ENCODE measurements around the gene NSDHL.

The NSDHL gene

DNA sequence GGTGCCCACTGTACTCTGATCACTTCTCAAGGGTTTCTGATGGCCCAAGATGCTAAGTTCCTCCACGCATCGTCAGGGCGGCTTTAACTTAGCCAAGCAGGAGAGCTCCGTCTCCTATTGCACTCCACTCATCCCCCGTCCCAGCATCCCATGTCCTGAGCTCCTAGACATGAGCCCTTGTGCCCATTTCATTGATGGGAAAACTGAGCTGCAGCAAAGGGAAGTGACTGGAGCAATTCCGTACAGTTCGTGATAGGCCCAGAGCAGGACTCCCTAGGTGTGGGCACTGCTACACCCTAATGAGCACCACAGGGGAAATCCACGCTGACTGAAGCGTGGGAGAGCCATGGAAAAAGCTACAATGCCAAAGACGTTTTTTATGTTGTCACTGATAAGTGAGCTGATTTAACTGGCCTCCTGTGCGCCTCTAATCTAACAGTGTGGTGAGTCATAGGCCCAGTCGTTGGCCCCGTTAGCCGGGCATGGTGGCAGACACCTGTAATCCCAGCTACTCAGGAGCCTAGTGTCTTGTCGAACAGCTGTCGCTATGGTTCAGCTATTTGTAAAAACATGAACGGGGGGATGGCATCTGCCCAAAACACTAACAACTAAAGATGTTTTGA lies 14.9 kb downstream of the NSDHL start:
- no peaks in the 10 kb centered on the region for H3K4me1 ChIP-seq (ENCODE audit: insufficient read depth, low read length)
- peaks cover 4% of the 10 kb centered on the region for H3K36me3 ChIP-seq (ENCODE audit: insufficient read depth, low read length)
- H3K4me3 ChIP-seq (ENCODE audit: low read depth in 1 of 2, low read length in 2 of 2) = no peak overlapping the region
- H3K27me3 ChIP-seq (ENCODE audit: control insufficient read depth in 1 of 2, insufficient read depth in 2 of 2, low read length in 2 of 2) = no peaks in the 10 kb centered on the region
- no peak overlapping the region for H3K9ac ChIP-seq (ENCODE audit: low read length)
- H3K9me3 ChIP-seq (ENCODE audit: low read length) = no peaks in the 10 kb centered on the region
- H3K27ac ChIP-seq (ENCODE audit: low read depth, low read length) = no peak overlapping the region

DNA sequence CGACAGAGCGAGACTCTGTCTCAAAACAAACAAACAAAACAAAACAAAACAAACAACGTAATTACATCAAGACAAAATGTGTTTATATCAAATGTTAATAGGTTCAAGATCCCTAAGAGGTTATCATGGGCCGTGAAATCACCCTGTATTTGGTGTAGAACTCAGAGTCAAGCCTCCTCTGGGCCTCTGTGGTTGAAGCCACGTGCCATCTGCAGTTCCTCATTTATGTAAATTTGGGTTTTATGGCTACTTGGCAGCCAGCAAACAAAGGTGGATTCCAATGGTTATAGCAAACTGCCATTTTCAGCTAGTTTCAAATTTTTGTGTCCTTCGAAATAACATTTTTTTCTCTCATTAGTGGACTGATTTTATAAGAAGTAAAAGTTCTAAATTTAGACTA lies 16.4 kb downstream of the NSDHL start:
- no peak overlapping the region for H3K9ac ChIP-seq (ENCODE audit: low read length)
- H3K4me3 ChIP-seq (ENCODE audit: low read depth in 1 of 2, low read length in 2 of 2) = no peak overlapping the region
- H3K27ac ChIP-seq (ENCODE audit: low read depth, low read length) = no peak overlapping the region
- H3K36me3 ChIP-seq (ENCODE audit: insufficient read depth, low read length) = peaks cover 4% of the 10 kb centered on the region
- H3K9me3 ChIP-seq (ENCODE audit: low read length) = no peaks in the 10 kb centered on the region
- no peaks in the 10 kb centered on the region for H3K27me3 ChIP-seq (ENCODE audit: control insufficient read depth in 1 of 2, insufficient read depth in 2 of 2, low read length in 2 of 2)
- no peaks in the 10 kb centered on the region for H3K4me1 ChIP-seq (ENCODE audit: insufficient read depth, low read length)

DNA sequence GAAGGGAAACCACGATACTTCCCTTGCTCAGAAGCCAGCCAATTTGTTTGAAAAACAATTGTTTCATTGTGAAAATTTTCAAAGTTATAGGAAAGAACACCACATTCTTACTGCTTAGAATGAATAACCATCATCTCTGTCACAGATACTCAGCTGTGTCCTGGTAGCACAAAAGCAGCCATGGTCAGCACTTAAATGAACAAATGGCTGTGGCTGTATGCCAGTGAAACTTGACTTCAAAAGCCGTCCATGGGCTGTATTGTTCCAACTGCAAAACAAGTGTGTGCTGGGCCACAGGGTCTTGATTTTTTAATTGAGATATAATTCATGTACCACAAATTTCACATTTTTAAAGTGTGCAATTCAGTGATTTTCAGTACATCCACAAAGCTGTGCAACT lies 19.6 kb downstream of the NSDHL start:
- H3K36me3 ChIP-seq (ENCODE audit: insufficient read depth, low read length) = peaks cover 4% of the 10 kb centered on the region
- no peaks in the 10 kb centered on the region for H3K4me1 ChIP-seq (ENCODE audit: insufficient read depth, low read length)
- no peak overlapping the region for H3K27ac ChIP-seq (ENCODE audit: low read depth, low read length)

DNA sequence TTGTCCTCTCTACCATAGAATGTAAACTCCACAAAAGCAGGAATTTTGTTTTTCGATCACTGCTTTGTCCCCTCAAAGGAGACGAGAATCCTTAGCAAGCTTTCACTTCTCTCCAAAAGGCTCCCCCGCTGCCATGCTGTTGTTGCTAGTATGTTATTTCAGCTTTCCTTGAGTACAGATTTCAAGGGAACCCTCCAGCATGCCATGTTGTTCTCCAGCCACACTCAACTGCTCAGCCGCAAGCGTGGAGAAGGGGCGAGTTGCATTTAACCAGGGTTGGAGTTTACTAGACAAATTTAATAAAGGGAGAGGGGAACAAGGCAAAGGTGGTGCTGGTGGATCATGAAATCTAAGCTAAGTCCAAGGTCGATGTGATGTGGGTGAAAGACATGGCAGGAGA lies 23.1 kb downstream of the NSDHL start:
- no peak overlapping the region for H3K4me3 ChIP-seq (ENCODE audit: low read depth in 1 of 2, low read length in 2 of 2)
- no peaks in the 10 kb centered on the region for H3K9me3 ChIP-seq (ENCODE audit: low read length)
- no peak overlapping the region for H3K27ac ChIP-seq (ENCODE audit: low read depth, low read length)
- no peak overlapping the region for H3K9ac ChIP-seq (ENCODE audit: low read length)
- no peaks in the 10 kb centered on the region for H3K36me3 ChIP-seq (ENCODE audit: insufficient read depth, low read length)
- no peaks in the 10 kb centered on the region for H3K27me3 ChIP-seq (ENCODE audit: control insufficient read depth in 1 of 2, insufficient read depth in 2 of 2, low read length in 2 of 2)
- H3K4me1 ChIP-seq (ENCODE audit: insufficient read depth, low read length) = no peaks in the 10 kb centered on the region

More for the DNA sequence above, 19.6 kb downstream of the NSDHL start:
- Histone ChIP-seq H3K9me3 (ENCODE audit: low read length) (no peaks in the 10 kb centered on the region), H3K27me3 (ENCODE audit: control insufficient read depth in 1 of 2, insufficient read depth in 2 of 2, low read length in 2 of 2) (no peaks in the 10 kb centered on the region), H3K9ac (ENCODE audit: low read length) (no peak overlapping the region), H3K4me3 (ENCODE audit: low read depth in 1 of 2, low read length in 2 of 2) (no peak overlapping the region)

DNA sequence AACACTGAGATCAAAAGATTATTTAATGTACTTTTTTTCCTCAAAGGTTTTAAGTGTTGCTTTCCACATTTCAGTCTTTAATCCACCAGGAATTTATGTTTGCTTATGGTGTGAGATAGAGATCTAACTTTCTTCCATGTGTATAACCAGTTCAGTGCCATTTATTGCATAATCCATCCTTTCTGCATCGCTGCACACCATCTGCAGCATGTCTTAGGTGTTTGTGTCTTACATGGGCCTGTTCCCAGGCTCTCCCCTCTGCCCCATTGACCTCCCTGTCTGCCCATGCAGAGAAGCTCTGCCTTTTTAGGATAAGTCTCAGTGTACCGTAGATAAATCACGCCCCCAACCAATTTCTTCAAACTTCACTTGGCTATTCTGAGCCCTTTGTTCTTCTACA lies 30.3 kb downstream of the NSDHL start:
- no peaks in the 10 kb centered on the region for H3K4me1 ChIP-seq (ENCODE audit: insufficient read depth, low read length)
- H3K27ac ChIP-seq (ENCODE audit: low read depth, low read length) = no peak overlapping the region
- no peaks in the 10 kb centered on the region for H3K9me3 ChIP-seq (ENCODE audit: low read length)
- H3K4me3 ChIP-seq (ENCODE audit: low read depth in 1 of 2, low read length in 2 of 2) = no peak overlapping the region
- H3K27me3 ChIP-seq (ENCODE audit: control insufficient read depth in 1 of 2, insufficient read depth in 2 of 2, low read length in 2 of 2) = no peaks in the 10 kb centered on the region
- no peak overlapping the region for H3K9ac ChIP-seq (ENCODE audit: low read length)
- peaks cover 5% of the 10 kb centered on the region for H3K36me3 ChIP-seq (ENCODE audit: insufficient read depth, low read length)

DNA sequence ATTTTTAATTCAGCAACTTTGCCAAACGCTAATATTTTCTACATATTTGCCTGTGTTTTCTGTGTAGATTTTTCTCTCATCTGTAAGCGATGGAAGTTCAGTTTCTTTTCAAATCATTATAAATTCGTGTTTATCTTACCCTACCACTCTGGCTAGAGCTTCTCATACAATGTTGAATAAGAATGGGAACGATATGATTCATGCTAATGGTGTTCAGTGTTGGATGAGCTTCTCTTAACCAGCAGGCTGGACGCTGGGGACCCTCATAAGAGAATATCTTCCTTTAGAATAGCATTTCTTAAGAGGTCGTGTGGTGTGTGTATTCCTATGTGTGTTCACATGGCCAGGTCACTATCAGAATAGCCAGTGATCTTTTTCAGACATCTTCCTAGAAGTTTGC lies 31.0 kb downstream of the NSDHL start:
- H3K4me3 ChIP-seq (ENCODE audit: low read depth in 1 of 2, low read length in 2 of 2) = no peak overlapping the region
- no peak overlapping the region for H3K9ac ChIP-seq (ENCODE audit: low read length)
- no peaks in the 10 kb centered on the region for H3K9me3 ChIP-seq (ENCODE audit: low read length)
- H3K4me1 ChIP-seq (ENCODE audit: insufficient read depth, low read length) = no peaks in the 10 kb centered on the region
- H3K27me3 ChIP-seq (ENCODE audit: control insufficient read depth in 1 of 2, insufficient read depth in 2 of 2, low read length in 2 of 2) = no peaks in the 10 kb centered on the region
- peaks cover 12% of the 10 kb centered on the region for H3K36me3 ChIP-seq (ENCODE audit: insufficient read depth, low read length)
- H3K27ac ChIP-seq (ENCODE audit: low read depth, low read length) = no peak overlapping the region

DNA sequence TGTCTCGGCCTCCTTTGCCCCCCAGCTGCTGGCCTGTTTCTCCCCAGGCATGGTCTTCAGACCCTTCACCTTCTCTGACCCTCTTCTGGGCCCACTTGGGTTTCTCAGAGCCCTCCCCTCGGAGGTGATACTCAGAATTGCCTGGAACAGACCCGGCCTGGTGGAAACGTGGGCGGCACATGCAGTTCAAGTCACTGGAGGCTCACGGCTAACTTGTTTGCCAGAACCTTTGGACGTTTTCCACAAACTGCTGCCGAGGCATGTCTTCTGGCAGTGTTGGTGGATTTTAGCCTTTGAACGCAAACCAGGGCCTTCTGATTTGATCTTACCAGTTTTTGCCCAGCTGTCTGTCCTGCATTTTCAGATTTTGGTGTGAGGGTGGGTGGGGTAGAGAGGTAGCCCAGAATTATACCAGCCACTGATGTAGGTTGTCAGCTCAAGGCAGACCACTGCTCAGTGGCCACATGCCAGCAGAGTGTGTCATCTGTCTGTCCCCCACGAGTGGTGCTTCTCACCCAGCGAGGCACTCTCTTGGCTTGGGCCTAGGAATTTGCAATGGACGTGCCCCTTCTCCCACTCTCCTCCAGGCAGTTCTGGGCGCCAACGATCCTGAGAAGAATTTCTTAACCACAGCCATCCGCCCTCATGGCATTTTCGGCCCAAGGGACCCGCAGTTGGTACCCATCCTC lies 34.5 kb downstream of the NSDHL start:
- Histone ChIP-seq H3K27ac (ENCODE audit: low read depth, low read length) (no peak overlapping the region), H3K27me3 (ENCODE audit: control insufficient read depth in 1 of 2, insufficient read depth in 2 of 2, low read length in 2 of 2) (peaks cover 0 to 4% of the 10 kb centered on the region in 2 donors), H3K36me3 (ENCODE audit: insufficient read depth, low read length) (peaks cover 14% of the 10 kb centered on the region), H3K9ac (ENCODE audit: low read length) (no peak overlapping the region), H3K4me1 (ENCODE audit: insufficient read depth, low read length) (no peaks in the 10 kb centered on the region), H3K9me3 (ENCODE audit: low read length) (no peaks in the 10 kb centered on the region), H3K4me3 (ENCODE audit: low read depth in 1 of 2, low read length in 2 of 2) (no peak overlapping the region)

DNA sequence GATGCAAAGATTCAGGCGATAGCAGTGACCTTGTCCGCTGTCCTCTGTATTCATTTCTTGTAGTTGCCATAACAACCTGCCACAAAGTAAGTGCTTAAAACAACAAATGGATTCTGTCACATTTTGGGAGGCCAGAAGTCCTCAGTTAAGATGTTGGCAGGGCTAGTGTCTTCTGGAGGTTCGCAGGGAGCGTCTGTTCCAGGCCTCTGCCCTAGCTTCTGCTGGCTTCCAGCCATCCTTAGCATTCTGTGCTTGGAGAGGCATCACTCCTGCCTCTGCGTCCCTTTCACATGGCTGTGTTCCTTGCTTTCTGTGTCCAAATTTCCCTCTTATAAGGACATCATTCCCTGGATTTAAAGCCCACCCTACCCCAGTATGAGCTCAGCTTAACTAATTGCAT lies 35.5 kb downstream of the NSDHL start:
- H3K4me1 ChIP-seq (ENCODE audit: insufficient read depth, low read length) = no peaks in the 10 kb centered on the region
- H3K36me3 ChIP-seq (ENCODE audit: insufficient read depth, low read length) = peaks cover 14% of the 10 kb centered on the region
- H3K9me3 ChIP-seq (ENCODE audit: low read length) = no peaks in the 10 kb centered on the region

DNA sequence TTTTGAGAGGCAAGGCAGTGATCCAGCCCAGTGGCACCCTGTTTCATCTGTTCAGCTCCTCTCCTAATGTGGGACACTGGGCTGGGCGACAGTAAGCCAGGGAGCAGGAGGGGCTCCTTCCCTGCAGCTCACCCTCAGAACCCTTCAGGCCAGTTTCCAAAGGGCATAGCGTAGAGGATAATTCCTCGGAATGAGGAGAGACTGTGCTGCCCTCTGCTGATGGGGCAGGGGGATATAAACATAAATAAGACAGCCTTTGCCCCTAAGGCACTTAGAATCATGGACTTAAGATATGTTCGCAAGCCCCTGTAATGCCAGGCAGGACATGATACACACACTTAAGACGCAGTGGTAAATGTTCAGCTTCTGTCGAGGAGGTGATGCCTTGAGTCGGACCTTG lies 39.1 kb downstream of the NSDHL start:
- no peaks in the 10 kb centered on the region for H3K4me1 ChIP-seq (ENCODE audit: insufficient read depth, low read length)
- H3K9ac ChIP-seq (ENCODE audit: low read length) = no peak overlapping the region
- no peak overlapping the region for H3K4me3 ChIP-seq (ENCODE audit: low read depth in 1 of 2, low read length in 2 of 2)
- H3K27ac ChIP-seq (ENCODE audit: low read depth, low read length) = no peak overlapping the region
- no peaks in the 10 kb centered on the region for H3K9me3 ChIP-seq (ENCODE audit: low read length)
- peaks cover 0 to 4% of the 10 kb centered on the region in 2 donors for H3K27me3 ChIP-seq (ENCODE audit: control insufficient read depth in 1 of 2, insufficient read depth in 2 of 2, low read length in 2 of 2)
- H3K36me3 ChIP-seq (ENCODE audit: insufficient read depth, low read length) = peaks cover 14% of the 10 kb centered on the region

More for the DNA sequence above, 35.5 kb downstream of the NSDHL start:
- Histone ChIP-seq H3K9ac (ENCODE audit: low read length) (no peak overlapping the region), H3K27me3 (ENCODE audit: control insufficient read depth in 1 of 2, insufficient read depth in 2 of 2, low read length in 2 of 2) (peaks cover 0 to 4% of the 10 kb centered on the region in 2 donors), H3K27ac (ENCODE audit: low read depth, low read length) (no peak overlapping the region), H3K4me3 (ENCODE audit: low read depth in 1 of 2, low read length in 2 of 2) (no peak overlapping the region)

DNA sequence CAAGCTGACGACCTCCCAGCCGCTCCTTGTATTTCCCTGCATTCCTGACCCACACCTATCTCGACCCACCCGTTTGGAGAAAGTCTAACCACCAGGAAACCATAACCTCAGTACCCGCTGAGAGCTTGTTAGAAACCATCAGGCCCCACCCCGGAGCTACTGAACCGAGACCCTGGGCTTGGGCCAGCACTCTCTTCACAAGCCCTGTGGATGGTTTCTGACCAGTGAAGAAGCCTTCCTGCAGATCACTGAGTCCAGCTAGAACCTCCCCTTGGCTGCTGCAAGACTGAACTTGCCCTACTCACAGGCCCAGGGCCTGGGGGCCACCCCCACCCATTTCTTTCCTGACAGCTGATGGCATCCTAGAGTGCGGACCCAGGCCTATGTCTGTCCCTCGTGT lies 40.4 kb downstream of the NSDHL start:
- H3K9me3 ChIP-seq (ENCODE audit: low read length) = no peaks in the 10 kb centered on the region
- no peaks in the 10 kb centered on the region for H3K4me1 ChIP-seq (ENCODE audit: insufficient read depth, low read length)
- H3K36me3 ChIP-seq (ENCODE audit: insufficient read depth, low read length) = peaks cover 7% of the 10 kb centered on the region
- peaks cover 0 to 4% of the 10 kb centered on the region in 2 donors for H3K27me3 ChIP-seq (ENCODE audit: control insufficient read depth in 1 of 2, insufficient read depth in 2 of 2, low read length in 2 of 2)
- H3K27ac ChIP-seq (ENCODE audit: low read depth, low read length) = no peak overlapping the region
- H3K4me3 ChIP-seq (ENCODE audit: low read depth in 1 of 2, low read length in 2 of 2) = no peak overlapping the region
- H3K9ac ChIP-seq (ENCODE audit: low read length) = no peak overlapping the region

DNA sequence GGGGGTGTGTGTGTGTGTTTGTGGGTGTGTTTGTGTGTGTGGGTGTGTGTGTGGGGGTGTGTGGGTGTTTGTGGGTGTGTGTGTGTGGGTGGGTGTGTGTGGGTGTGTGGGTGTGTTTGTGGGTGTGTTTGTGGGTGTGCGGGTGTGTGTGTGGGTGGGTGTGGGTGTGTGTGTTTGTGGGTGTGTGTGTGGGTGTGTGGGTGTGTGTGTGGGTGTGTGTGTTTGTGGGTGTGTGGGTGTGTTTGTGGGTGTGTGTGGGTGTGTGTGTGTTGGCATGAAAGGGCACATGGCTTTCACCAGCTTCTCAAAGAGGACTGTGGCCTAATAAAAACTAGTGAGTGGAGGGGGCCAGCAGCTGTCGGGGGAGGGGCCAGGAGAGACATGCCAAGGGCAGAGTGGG lies 41.7 kb downstream of the NSDHL start:
- Histone ChIP-seq H3K36me3 (ENCODE audit: insufficient read depth, low read length) (no peaks in the 10 kb centered on the region), H3K4me1 (ENCODE audit: insufficient read depth, low read length) (no peaks in the 10 kb centered on the region), H3K4me3 (ENCODE audit: low read depth in 1 of 2, low read length in 2 of 2) (no peak overlapping the region), H3K9ac (ENCODE audit: low read length) (no peak overlapping the region), H3K27ac (ENCODE audit: low read depth, low read length) (no peak overlapping the region), H3K27me3 (ENCODE audit: control insufficient read depth in 1 of 2, insufficient read depth in 2 of 2, low read length in 2 of 2) (peaks cover 0 to 2% of the 10 kb centered on the region in 2 donors), H3K9me3 (ENCODE audit: low read length) (no peaks in the 10 kb centered on the region)

DNA sequence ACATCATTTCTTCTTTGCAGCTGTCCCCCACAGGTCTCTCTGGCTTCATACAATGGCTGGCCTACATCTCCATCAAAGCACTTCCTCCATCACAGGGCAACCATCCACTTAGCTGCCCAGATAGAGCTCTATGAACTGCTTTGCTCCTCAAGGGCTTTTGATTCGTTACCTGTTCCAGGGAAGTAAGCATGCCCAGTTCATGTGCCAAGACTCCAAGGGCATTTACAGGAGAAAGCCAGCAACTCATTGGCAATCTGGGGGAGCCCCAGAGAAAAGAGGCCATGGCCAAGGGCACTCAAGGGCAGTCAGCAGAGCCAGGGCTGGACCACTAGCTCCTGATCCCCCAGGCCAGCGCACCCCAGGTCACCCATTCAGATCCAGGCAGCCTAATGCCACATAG lies 42.5 kb downstream of the NSDHL start:
- Histone ChIP-seq H3K36me3 (ENCODE audit: insufficient read depth, low read length) (no peaks in the 10 kb centered on the region), H3K4me3 (ENCODE audit: low read depth in 1 of 2, low read length in 2 of 2) (no peak overlapping the region), H3K9ac (ENCODE audit: low read length) (no peak overlapping the region), H3K9me3 (ENCODE audit: low read length) (no peaks in the 10 kb centered on the region), H3K27ac (ENCODE audit: low read depth, low read length) (no peak overlapping the region), H3K27me3 (ENCODE audit: control insufficient read depth in 1 of 2, insufficient read depth in 2 of 2, low read length in 2 of 2) (no peaks in the 10 kb centered on the region), H3K4me1 (ENCODE audit: insufficient read depth, low read length) (no peaks in the 10 kb centered on the region)

Data from muscle layer of colon (tissue), 2 donors.